ENCODE data around the gene HNRNPA0. TPM values are rescaled to one million over a fixed set of nuclear protein-coding genes. Genes with fewer than 3 reads are reported as not detected.

Gene HNRNPA0
- total and polyA plus RNA-seq, 2 of the 8 experiments (the other 6 are each of a cell fraction or from before 2014, with no cell fraction given) = 22.0 to 71.3 TPM

DNA sequence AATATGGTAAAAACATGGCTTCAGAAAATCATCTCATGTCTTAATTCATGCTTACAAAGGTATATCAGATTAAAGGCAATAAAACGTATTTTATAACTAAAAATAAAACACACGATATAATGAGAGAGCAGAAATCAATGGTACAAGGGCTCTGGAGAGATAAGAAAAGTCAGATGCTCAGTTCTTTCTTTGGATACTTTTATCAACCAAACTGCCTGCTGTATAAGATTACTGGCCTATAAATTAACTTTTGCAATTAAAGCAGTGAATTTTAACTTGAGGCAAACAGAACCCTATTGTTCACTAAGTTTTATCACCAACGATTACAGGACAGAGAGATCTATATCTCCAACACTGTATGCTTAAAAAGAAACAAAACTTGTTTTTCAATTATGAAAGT, 42.1 kb upstream of the HNRNPA0 start:
- no peaks in the 10 kb centered on the region for H3K4me1 ChIP-seq (replicated peaks in 1 of 4; ENCODE audit: control insufficient read depth in 3 of 4, insufficient read depth in 4 of 4, low read length in 3 of 4)
- WGBS, 2 experiments (ENCODE audit: extremely low coverage in 1 of 2, insufficient coverage in 1 of 2, insufficient read length in 1 of 2, insufficient replicate concordance in 2 of 2, low coverage in 1 of 2, low lambda C conversion rate in 2 of 2, missing lambda C conversion rate in 1 of 2) = 87% methylated on average over 3 of the region's 3 CpGs; no CpG with 5 or more reads in 1 of the 2 experiments
- FAIRE-seq (no peak), DNase-seq (ENCODE audit: low read depth in 1 of 2, low spot score in 2 of 2) (no peak)
- H3K9ac ChIP-seq (replicated peaks in 1 of 4; ENCODE audit: extremely low read depth in 1 of 4, low read depth in 3 of 4, low read length in 3 of 4) = no peak overlapping the region
- H4K8ac ChIP-seq (ENCODE audit: extremely low read depth, insufficient read depth, low read length) = no peak overlapping the region
- H4K91ac ChIP-seq (replicated peaks; ENCODE audit: insufficient read length, low read length) = no peak overlapping the region
- no peaks in the 10 kb centered on the region for H4K20me1 ChIP-seq (replicated peaks in 1 of 2; ENCODE audit: control insufficient read depth in 1 of 2, insufficient read depth in 2 of 2, low read length in 2 of 2)
- H3K18ac ChIP-seq (ENCODE audit: extremely low read depth, low read length) = no peak overlapping the region
- no peaks in the 10 kb centered on the region for H3K23me2 ChIP-seq (ENCODE audit: low read depth, low read length)
- no peak overlapping the region for H4K5ac ChIP-seq (ENCODE audit: insufficient read length, low read depth, low read length)
- no peak overlapping the region for H3K56ac ChIP-seq (replicated peaks; ENCODE audit: insufficient read length, low read depth, low read length)
- no peak overlapping the region for H2BK12ac ChIP-seq (ENCODE audit: low read depth, low read length)
- H2AFZ ChIP-seq (ENCODE audit: low read length) = no peak overlapping the region
- H3K27ac ChIP-seq (ENCODE audit: low read depth, low read length) = no peak overlapping the region
- H3K4ac ChIP-seq (replicated peaks; ENCODE audit: insufficient read length, low read depth, low read length) = no peak overlapping the region
- no peaks in the 10 kb centered on the region for H3K79me2 ChIP-seq (ENCODE audit: control insufficient read depth in 1 of 2, insufficient read depth in 2 of 2, low read length in 2 of 2)
- POLR2A ChIA-PET (ENCODE audit: partially characterized antibody) = no interaction called here
- H2BK120ac ChIP-seq (replicated peaks; ENCODE audit: low read depth, low read length) = no peak overlapping the region
- H3K36me3 ChIP-seq (ENCODE audit: control insufficient read depth in 2 of 4, insufficient read depth in 4 of 4, low read length in 3 of 4) = no peaks in the 10 kb centered on the region
- CTCF ChIA-PET (ENCODE audit: partially characterized antibody) = no interaction called here
- H3K79me1 ChIP-seq (ENCODE audit: low read depth, low read length) = no peaks in the 10 kb centered on the region
- H2BK15ac ChIP-seq (ENCODE audit: low read length) = no peak overlapping the region
- no peak overlapping the region for H3K4me3 ChIP-seq (ENCODE audit: extremely low read depth in 1 of 4, insufficient read depth in 2 of 4, low read depth in 3 of 4, low read length in 4 of 4)
- H3K9me3 ChIP-seq (ENCODE audit: insufficient read depth in 2 of 2, low read depth in 1 of 2, low read length in 1 of 2) = no peaks in the 10 kb centered on the region
- no peak overlapping the region for H3K23ac ChIP-seq (ENCODE audit: insufficient read length)
- no peak overlapping the region for H2BK20ac ChIP-seq (ENCODE audit: low read length)
- H3K14ac ChIP-seq (ENCODE audit: insufficient read length) = no peak overlapping the region
- TF ChIP-seq KDM4A (IDR thresholded peaks at IDR 0.05; ENCODE audit: low read depth, low read length, severe bottlenecking) = no peak
- no peak for TF ChIP-seq CHD2 (IDR thresholded peaks at IDR 0.05; ENCODE audit: low read length)
- no peak for TF ChIP-seq RAD21 (IDR thresholded peaks at IDR 0.05 in 1 of 2, conservative IDR thresholded peaks at IDR 0.05 in 1 of 2; ENCODE audit: low read depth in 2 of 2, low read length in 2 of 2)
- no peak for TF ChIP-seq JUN (IDR thresholded peaks at IDR 0.05; ENCODE audit: low read depth, low read length)
- TF ChIP-seq, protein P1, sequence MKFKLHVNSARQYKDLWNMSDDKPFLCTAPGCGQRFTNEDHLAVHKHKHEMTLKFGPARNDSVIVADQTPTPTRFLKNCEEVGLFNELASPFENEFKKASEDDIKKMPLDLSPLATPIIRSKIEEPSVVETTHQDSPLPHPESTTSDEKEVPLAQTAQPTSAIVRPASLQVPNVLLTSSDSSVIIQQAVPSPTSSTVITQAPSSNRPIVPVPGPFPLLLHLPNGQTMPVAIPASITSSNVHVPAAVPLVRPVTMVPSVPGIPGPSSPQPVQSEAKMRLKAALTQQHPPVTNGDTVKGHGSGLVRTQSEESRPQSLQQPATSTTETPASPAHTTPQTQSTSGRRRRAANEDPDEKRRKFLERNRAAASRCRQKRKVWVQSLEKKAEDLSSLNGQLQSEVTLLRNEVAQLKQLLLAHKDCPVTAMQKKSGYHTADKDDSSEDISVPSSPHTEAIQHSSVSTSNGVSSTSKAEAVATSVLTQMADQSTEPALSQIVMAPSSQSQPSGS (IDR thresholded peaks at IDR 0.05; ENCODE audit: low read length) = no peak
- TF ChIP-seq RBBP5 (IDR thresholded peaks at IDR 0.05; ENCODE audit: borderline replicate concordance, low read depth, low read length) = no peak
- TF ChIP-seq SUZ12 (IDR thresholded peaks at IDR 0.05; ENCODE audit: low read length) = no peak
- no peak for TF ChIP-seq EZH2 (IDR thresholded peaks at IDR 0.05; ENCODE audit: low read depth, low read length, severe bottlenecking)
- TF ChIP-seq SP4 (IDR thresholded peaks at IDR 0.05; ENCODE audit: low read length) = no peak
- no peak for TF ChIP-seq CEBPB (IDR thresholded peaks at IDR 0.05; ENCODE audit: low read depth, low read length)
- TF ChIP-seq KDM5A (IDR thresholded peaks at IDR 0.05; ENCODE audit: low read length) = no peak
- TF ChIP-seq GABPA (IDR thresholded peaks at IDR 0.05; ENCODE audit: borderline replicate concordance, insufficient read depth, low read length) = no peak
- TF ChIP-seq KDM1A (IDR thresholded peaks at IDR 0.05; ENCODE audit: borderline replicate concordance, low read length) = no peak
- H3K27me3 ChIP-seq (replicated peaks in 1 of 4; ENCODE audit: control insufficient read depth in 3 of 4, extremely low read depth in 1 of 4, insufficient read depth in 3 of 4, low read length in 3 of 4) = peaks cover 0 to 1% (median 0%) of the 10 kb centered on the region in 4 experiments; a peak in 1 of 7 replicates
- H2BK5ac ChIP-seq (ENCODE audit: low read depth, low read length) = no peak overlapping the region
- no peak overlapping the region for H2AK5ac ChIP-seq (ENCODE audit: low read depth, low read length)
- H3K4me2 ChIP-seq (ENCODE audit: insufficient read depth in 1 of 2, low read depth in 2 of 2, low read length in 2 of 2) = no peak overlapping the region

Measured in H1 (cell line).